Measurements from ENCODE around the gene KATNIP.

Gene KATNIP

GRCh38 chr16:27515874-27516353 is 34.0 kb upstream of the KATNIP start:
- peak; percentile 81 for TF ChIP-seq CTCF (conservative IDR thresholded peaks at IDR 0.05; ENCODE audit: low read depth, low read length)
- no peaks in the 10 kb centered on the region for H3K27me3 ChIP-seq (ENCODE audit: insufficient read depth, low read depth)
- H3K4me2 ChIP-seq, result no peak overlapping the region
- no peak overlapping the region for H3K27ac ChIP-seq
- no peak overlapping the region for H3K4me3 ChIP-seq (IDR thresholded peaks at IDR 0.05; ENCODE audit: insufficient read depth, low read depth, low read length)
- no peaks in the 10 kb centered on the region for H3K36me3 ChIP-seq (ENCODE audit: insufficient read depth)
- no peaks in the 10 kb centered on the region for H3K4me1 ChIP-seq (ENCODE audit: low read depth, poor library complexity, severe bottlenecking)
- H3K9ac ChIP-seq, result no peak overlapping the region
- no peaks in the 10 kb centered on the region for H4K20me1 ChIP-seq (ENCODE audit: insufficient read depth)
- no peak overlapping the region for H2AFZ ChIP-seq (ENCODE audit: low read depth)
- no peaks in the 10 kb centered on the region for H3K79me2 ChIP-seq (ENCODE audit: insufficient read depth, low read depth)

GRCh38 chr16:27516365-27516764 is 33.6 kb upstream of the KATNIP start:
- TF ChIP-seq CTCF (conservative IDR thresholded peaks at IDR 0.05; ENCODE audit: low read depth, low read length), result no peak
- H3K4me1 ChIP-seq (ENCODE audit: low read depth, poor library complexity, severe bottlenecking), result no peaks in the 10 kb centered on the region
- no peaks in the 10 kb centered on the region for H4K20me1 ChIP-seq (ENCODE audit: insufficient read depth)
- H3K36me3 ChIP-seq (ENCODE audit: insufficient read depth), result no peaks in the 10 kb centered on the region
- H3K4me3 ChIP-seq (IDR thresholded peaks at IDR 0.05; ENCODE audit: insufficient read depth, low read depth, low read length), result no peak overlapping the region
- H3K27ac ChIP-seq, result no peak overlapping the region
- no peaks in the 10 kb centered on the region for H3K27me3 ChIP-seq (ENCODE audit: insufficient read depth, low read depth)
- no peak overlapping the region for H3K9ac ChIP-seq
- H3K4me2 ChIP-seq, result no peak overlapping the region
- H3K79me2 ChIP-seq (ENCODE audit: insufficient read depth, low read depth), result no peaks in the 10 kb centered on the region
- no peak overlapping the region for H2AFZ ChIP-seq (ENCODE audit: low read depth)

GRCh38 chr16:27517664-27518063 is 32.3 kb upstream of the KATNIP start:
- Histone ChIP-seq H2AFZ (ENCODE audit: low read depth) (no peak overlapping the region), H3K36me3 (ENCODE audit: insufficient read depth) (no peaks in the 10 kb centered on the region), H3K27me3 (ENCODE audit: insufficient read depth, low read depth) (no peaks in the 10 kb centered on the region), H3K4me2 (no peak overlapping the region), H3K79me2 (ENCODE audit: insufficient read depth, low read depth) (no peaks in the 10 kb centered on the region), H3K27ac (no peak overlapping the region), H4K20me1 (ENCODE audit: insufficient read depth) (no peaks in the 10 kb centered on the region), H3K4me1 (ENCODE audit: low read depth, poor library complexity, severe bottlenecking) (no peaks in the 10 kb centered on the region), H3K4me3 (IDR thresholded peaks at IDR 0.05; ENCODE audit: insufficient read depth, low read depth, low read length) (no peak overlapping the region), H3K9ac (no peak overlapping the region)
- TF ChIP-seq CTCF (conservative IDR thresholded peaks at IDR 0.05; ENCODE audit: low read depth, low read length), result no peak

GRCh38 chr16:27518226-27518625 is 31.7 kb upstream of the KATNIP start:
- H3K4me1 ChIP-seq (ENCODE audit: low read depth, poor library complexity, severe bottlenecking), result no peaks in the 10 kb centered on the region
- no peak for TF ChIP-seq CTCF (conservative IDR thresholded peaks at IDR 0.05; ENCODE audit: low read depth, low read length)
- no peak overlapping the region for H3K27ac ChIP-seq
- H3K27me3 ChIP-seq (ENCODE audit: insufficient read depth, low read depth), result no peaks in the 10 kb centered on the region
- H2AFZ ChIP-seq (ENCODE audit: low read depth), result no peak overlapping the region
- H3K79me2 ChIP-seq (ENCODE audit: insufficient read depth, low read depth), result no peaks in the 10 kb centered on the region
- no peak overlapping the region for H3K4me2 ChIP-seq
- no peaks in the 10 kb centered on the region for H3K36me3 ChIP-seq (ENCODE audit: insufficient read depth)
- no peak overlapping the region for H3K4me3 ChIP-seq (IDR thresholded peaks at IDR 0.05; ENCODE audit: insufficient read depth, low read depth, low read length)
- H3K9ac ChIP-seq, result no peak overlapping the region
- H4K20me1 ChIP-seq (ENCODE audit: insufficient read depth), result no peaks in the 10 kb centered on the region

Measured in KMS-11 (cell line).